Measurements from ENCODE around the gene GRIK4. TPM values are rescaled to one million over a fixed set of nuclear protein-coding genes. Genes with fewer than 3 reads are reported as not detected.

GRIK4 gene
- total and polyA plus RNA-seq, 9 of the 15 experiments (the other 6 are each of a cell fraction or from before 2014, with no cell fraction given) = not detected

GRCh38 chr11:120816176-120816575 lies 304.6 kb downstream of the GRIK4 start:
- Histone ChIP-seq H3K27ac (ENCODE audit: extremely low read depth, low read depth, low read length) (no peak overlapping the region), H3K9ac (ENCODE audit: insufficient read depth in 1 of 2, low read depth in 2 of 2, low read length in 2 of 2) (no peak overlapping the region), H3K4me2 (ENCODE audit: insufficient read depth, low read length) (no peak overlapping the region), H3K36me3 (ENCODE audit: control insufficient read depth, insufficient read depth, low read length) (no peaks in the 10 kb centered on the region), H3K4me1 (replicated peaks in 1 of 2; ENCODE audit: control insufficient read depth in 2 of 2, insufficient read depth in 2 of 2, low read length in 2 of 2) (no peaks in the 10 kb centered on the region), H3K27me3 (ENCODE audit: control insufficient read depth in 2 of 2, insufficient read depth in 2 of 2, low read length in 2 of 2) (peaks cover 14 to 51% of the 10 kb centered on the region in 2 experiments; a peak in 3 of 5 replicates), H4K20me1 (replicated peaks; ENCODE audit: control insufficient read depth, insufficient read depth, low read length) (no peaks in the 10 kb centered on the region; the same call in 1 of the 2 replicates), H3K4me3 (no peak overlapping the region), H3K79me2 (ENCODE audit: control insufficient read depth, insufficient read depth, low read length) (no peaks in the 10 kb centered on the region), H2AFZ (ENCODE audit: low read depth, low read length) (no peak overlapping the region), H3K9me3 (replicated peaks; ENCODE audit: control insufficient read depth, insufficient read depth, low read depth, low read length) (no peaks in the 10 kb centered on the region), H3K9me1 (ENCODE audit: control insufficient read depth, insufficient read depth, low read length) (no peaks in the 10 kb centered on the region)
- in situ Hi-C loops (cut with MboI) = no loop called here
- intact Hi-C loops (cut with micrococcal nuclease) = no loop called here
- POLR2A ChIA-PET = interaction anchor here (0.9 kb wide), 1 partner anchor 17 kb away, joined by 6 read pairs; no protein-coding TSS in a partner anchor
- TF ChIP-seq SREBF1 (IDR thresholded peaks at IDR 0.05; ENCODE audit: borderline replicate concordance, low read depth, low read length) (no peak), TEAD1 (CRISPR knock-in tag; IDR thresholded peaks at IDR 0.05) (no peak), HES1 (IDR thresholded peaks at IDR 0.05; ENCODE audit: low read depth) (no peak), ZNF41 (CRISPR knock-in tag; conservative IDR thresholded peaks at IDR 0.05) (no peak), IRF2 (CRISPR knock-in tag; IDR thresholded peaks at IDR 0.05) (no peak), NFE2L1 (tag; IDR thresholded peaks at IDR 0.05; ENCODE audit: borderline replicate concordance, low read depth) (no peak), GTF2F1 (IDR thresholded peaks at IDR 0.05; ENCODE audit: low read depth, low read length) (no peak), CBX8 (IDR thresholded peaks at IDR 0.05; ENCODE audit: borderline replicate concordance, extremely low read depth, low read depth, low read length, poor library complexity, severe bottlenecking) (no peak), MEIS2 (IDR thresholded peaks at IDR 0.05; ENCODE audit: partially characterized antibody) (no peak), YY1 (IDR thresholded peaks at IDR 0.05; ENCODE audit: borderline replicate concordance in 1 of 3, control insufficient read depth in 1 of 3, extremely low read depth in 1 of 3, insufficient read depth in 3 of 3, insufficient read length in 1 of 3, insufficient replicate concordance in 2 of 3, low read depth in 1 of 3, low read length in 2 of 3) (no peak)
- no peak for FAIRE-seq
- no peak for DNase-seq (ENCODE audit: extremely low read depth in 1 of 4, low spot score in 3 of 4)
- WGBS (ENCODE audit: insufficient coverage, low coverage, missing lambda C conversion rate) = 0% methylated on average over 3 of the region's 4 CpGs
- CTCF ChIA-PET (ENCODE audit: low intra/inter-chr PET ratio) = no interaction called here
- ATAC-seq = no peak
- no TSS peak for BruUV-seq (replicated peaks)

Measured in K562 (cell line).